RWPE2 (cell line): Measurements from ENCODE around the gene NR4A3.
"Not testable (repeated sequence)": the region's sequence is repeated elsewhere in the genome, so short reads cannot be mapped to it uniquely, and the experiment has no call there.

Source experiments
- ATAC-seq: fragments of 200-7000 bp; cut with Tn5 transposase; 3 replicates; pipeline ENCODE4 v1.9.1; 2021; ENCODE audit warnings: low read depth
- DNase-seq: peaks from one replicate; pipeline ENCODE4 v3.0.0-alpha.2; 2020; ENCODE audit warnings: low spot score
- H3K27ac ChIP-seq: fragments of 450-650 bp; 2 replicates; pipeline ENCODE4 v1.5.1; 2017; ENCODE audit warnings: mild to moderate bottlenecking; ENCODE audit not compliant: poor library complexity, severe bottlenecking
- H3K27me3 ChIP-seq: fragments of 250-450 bp; sonication (Bioruptor Pico); 2 replicates; pipeline ENCODE4 v1.5.1; 2021; ENCODE audit warnings: mild to moderate bottlenecking, moderate library complexity; ENCODE audit not compliant: insufficient read depth, poor library complexity, severe bottlenecking
- H3K36me3 ChIP-seq: fragments of 250-450 bp; sonication (Bioruptor Pico); 2 replicates; pipeline ENCODE4 v1.5.1; 2020; ENCODE audit warnings: low read depth, mild to moderate bottlenecking, moderate library complexity
- H3K4me1 ChIP-seq: fragments of 250-450 bp; sonication (Bioruptor Pico); 2 replicates; pipeline ENCODE4 v1.5.1; 2021; ENCODE audit warnings: mild to moderate bottlenecking, moderate library complexity; ENCODE audit not compliant: insufficient read depth, poor library complexity, severe bottlenecking
- H3K4me3 ChIP-seq: fragments of 250-450 bp; sonication (Bioruptor Pico); 2 replicates; pipeline ENCODE4 v1.5.1; 2021; ENCODE audit warnings: mild to moderate bottlenecking, moderate library complexity; ENCODE audit not compliant: severe bottlenecking
- H3K9me3 ChIP-seq: fragments of 250-450 bp; sonication (Bioruptor Pico); 2 replicates; pipeline ENCODE4 v1.5.1; 2021; ENCODE audit warnings: mild to moderate bottlenecking, moderate library complexity; ENCODE audit not compliant: severe bottlenecking
- TF ChIP-seq, protein P1 (sequence below): fragments of 450-650 bp; IDR thresholded peaks from one replicate; pipeline ENCODE4 v1.5.1; 2017; ENCODE audit warnings: mild to moderate bottlenecking, moderate library complexity; ENCODE audit not compliant: poor library complexity, severe bottlenecking

NR4A3 gene

DNA sequence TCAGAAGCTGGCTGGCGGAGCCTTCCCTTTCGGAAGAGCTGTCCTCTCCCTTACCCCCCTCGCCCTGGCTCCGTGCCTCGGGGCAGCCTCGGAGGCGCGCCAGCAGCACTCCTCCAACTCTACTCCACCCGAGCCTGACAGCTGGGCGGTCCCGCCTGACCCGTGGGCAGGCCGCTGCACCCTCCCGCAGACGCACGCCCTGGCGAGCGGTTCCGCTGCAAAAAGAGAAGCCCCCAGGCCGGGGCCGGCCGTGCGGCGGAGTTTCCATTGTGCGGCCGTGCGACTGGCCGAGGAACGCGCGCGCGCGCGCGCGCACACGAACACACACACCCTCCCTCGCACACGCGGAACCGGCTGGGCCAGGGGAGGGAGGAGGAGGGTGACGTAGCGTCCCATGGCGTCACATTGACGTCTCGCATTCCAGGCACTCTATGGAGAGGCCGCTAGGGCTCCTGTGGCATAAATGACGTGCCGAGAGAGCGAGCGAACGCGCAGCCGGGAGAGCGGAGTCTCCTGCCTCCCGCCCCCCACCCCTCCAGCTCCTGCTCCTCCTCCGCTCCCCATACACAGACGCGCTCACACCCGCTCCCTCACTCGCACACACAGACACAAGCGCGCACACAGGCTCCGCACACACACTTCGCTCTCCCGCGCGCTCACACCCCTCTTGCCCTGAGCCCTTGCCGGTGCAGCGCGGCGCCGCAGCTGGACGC lies at the start of gene NR4A3:
Gene NR4A3, plus strand, starts transcription at position 490 of the 713 bp plus-strand sequence. CDS start 6,158 bp downstream, outside the sequence.
- Histone ChIP-seq H3K4me1 (no peaks in the 10 kb centered on the region), H3K9me3 (no peaks in the 10 kb centered on the region), H3K4me3 (peak within 1 kb of the TSS; percentile 77), H3K27me3 (peaks cover 28% of the 10 kb centered on the region), H3K36me3 (no peaks in the 10 kb centered on the region), H3K27ac (peak within 1 kb of the TSS; percentile 55)
- ATAC-seq (peak; percentile 63), DNase-seq (peak; percentile 88)
- TF ChIP-seq, protein P1, sequence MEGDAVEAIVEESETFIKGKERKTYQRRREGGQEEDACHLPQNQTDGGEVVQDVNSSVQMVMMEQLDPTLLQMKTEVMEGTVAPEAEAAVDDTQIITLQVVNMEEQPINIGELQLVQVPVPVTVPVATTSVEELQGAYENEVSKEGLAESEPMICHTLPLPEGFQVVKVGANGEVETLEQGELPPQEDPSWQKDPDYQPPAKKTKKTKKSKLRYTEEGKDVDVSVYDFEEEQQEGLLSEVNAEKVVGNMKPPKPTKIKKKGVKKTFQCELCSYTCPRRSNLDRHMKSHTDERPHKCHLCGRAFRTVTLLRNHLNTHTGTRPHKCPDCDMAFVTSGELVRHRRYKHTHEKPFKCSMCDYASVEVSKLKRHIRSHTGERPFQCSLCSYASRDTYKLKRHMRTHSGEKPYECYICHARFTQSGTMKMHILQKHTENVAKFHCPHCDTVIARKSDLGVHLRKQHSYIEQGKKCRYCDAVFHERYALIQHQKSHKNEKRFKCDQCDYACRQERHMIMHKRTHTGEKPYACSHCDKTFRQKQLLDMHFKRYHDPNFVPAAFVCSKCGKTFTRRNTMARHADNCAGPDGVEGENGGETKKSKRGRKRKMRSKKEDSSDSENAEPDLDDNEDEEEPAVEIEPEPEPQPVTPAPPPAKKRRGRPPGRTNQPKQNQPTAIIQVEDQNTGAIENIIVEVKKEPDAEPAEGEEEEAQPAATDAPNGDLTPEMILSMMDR = no peak

DNA sequence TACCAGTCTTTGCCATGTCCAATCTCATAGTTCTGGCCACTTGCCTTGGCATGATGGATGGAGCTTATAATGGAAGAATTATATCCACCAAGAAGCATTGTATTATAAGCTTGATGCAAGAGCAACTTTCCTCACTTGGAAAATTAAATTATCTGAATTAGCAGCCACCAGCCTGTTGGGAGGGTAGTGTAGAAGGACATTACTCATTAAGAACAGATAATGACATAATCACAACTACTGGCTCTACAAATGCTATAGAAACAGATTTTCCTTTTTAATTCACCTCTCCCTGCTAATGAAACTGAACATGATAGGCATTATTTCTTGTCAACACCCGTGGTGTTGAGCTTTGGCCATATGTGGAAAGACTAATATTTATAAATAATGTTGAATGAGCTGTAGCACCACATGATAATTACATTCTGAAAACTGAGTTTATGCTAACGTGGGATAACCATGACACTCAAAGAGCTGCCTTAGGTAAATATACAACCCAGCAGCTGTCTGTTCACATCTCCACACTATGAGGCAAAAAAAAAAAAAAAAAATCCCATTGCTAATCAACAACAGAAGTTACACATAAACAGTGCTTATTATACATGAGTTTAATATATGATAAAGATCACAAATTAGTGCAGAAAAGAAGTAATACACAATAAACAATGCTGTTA lies 48.1 kb upstream of the NR4A3 start:
- no peaks in the 10 kb centered on the region for H3K27me3 ChIP-seq
- no peaks in the 10 kb centered on the region for H3K36me3 ChIP-seq
- TF ChIP-seq, protein P1 = no peak
- H3K9me3 ChIP-seq = no peaks in the 10 kb centered on the region
- H3K4me3 ChIP-seq = no peak overlapping the region
- H3K4me1 ChIP-seq = no peaks in the 10 kb centered on the region
- no peak for DNase-seq
- H3K27ac ChIP-seq = no peak overlapping the region
- ATAC-seq = no peak

DNA sequence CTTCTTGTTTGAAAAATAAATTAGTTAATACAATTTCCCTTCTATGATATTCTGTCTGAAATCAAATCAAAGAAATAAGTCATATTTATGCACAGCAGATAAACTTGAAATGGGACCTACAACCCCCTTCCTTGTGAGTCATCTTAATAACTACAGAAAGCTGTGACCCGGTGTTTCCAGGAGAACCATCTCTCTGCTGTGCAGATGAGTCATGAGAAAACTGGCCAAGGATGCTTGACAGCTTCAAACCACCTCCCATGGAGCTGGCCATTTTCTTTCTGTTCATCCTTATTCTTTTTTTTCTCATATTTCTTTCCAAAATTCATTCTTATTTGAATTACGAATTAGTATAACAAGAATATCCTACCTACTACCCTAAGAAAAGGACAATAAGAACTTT lies 43.4 kb upstream of the NR4A3 start:
- TF ChIP-seq, protein P1 = no peak
- ATAC-seq = peak; percentile 87
- Histone ChIP-seq H3K36me3 (no peaks in the 10 kb centered on the region), H3K4me1 (no peaks in the 10 kb centered on the region), H3K27ac (no peak overlapping the region), H3K27me3 (no peaks in the 10 kb centered on the region), H3K9me3 (no peaks in the 10 kb centered on the region), H3K4me3 (no peak overlapping the region)
- DNase-seq = no peak

DNA sequence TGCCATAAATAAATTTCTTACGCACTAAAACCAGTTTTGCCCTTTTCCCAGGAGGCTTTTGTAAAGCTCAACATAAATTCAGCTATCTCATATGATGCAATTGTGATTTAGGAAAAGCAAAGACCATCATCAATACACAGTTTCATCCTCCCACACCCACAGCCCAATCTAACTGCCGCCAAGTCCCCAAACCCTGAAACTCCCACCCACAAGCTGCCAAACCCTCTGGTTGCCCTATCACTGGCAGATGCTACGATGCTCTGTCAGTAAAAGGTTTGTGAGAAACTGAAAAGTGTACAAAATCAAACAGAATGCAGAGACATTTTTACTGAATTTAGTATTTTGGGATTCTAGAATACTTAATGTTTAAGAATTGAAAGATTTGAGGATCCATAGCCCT lies 42.8 kb upstream of the NR4A3 start:
- H3K4me1 ChIP-seq = no peaks in the 10 kb centered on the region
- no peaks in the 10 kb centered on the region for H3K36me3 ChIP-seq
- no peak overlapping the region for H3K27ac ChIP-seq
- TF ChIP-seq, protein P1 = no peak
- no peak for DNase-seq
- H3K9me3 ChIP-seq = no peaks in the 10 kb centered on the region
- no peak overlapping the region for H3K4me3 ChIP-seq
- H3K27me3 ChIP-seq = no peaks in the 10 kb centered on the region
- ATAC-seq = no peak

DNA sequence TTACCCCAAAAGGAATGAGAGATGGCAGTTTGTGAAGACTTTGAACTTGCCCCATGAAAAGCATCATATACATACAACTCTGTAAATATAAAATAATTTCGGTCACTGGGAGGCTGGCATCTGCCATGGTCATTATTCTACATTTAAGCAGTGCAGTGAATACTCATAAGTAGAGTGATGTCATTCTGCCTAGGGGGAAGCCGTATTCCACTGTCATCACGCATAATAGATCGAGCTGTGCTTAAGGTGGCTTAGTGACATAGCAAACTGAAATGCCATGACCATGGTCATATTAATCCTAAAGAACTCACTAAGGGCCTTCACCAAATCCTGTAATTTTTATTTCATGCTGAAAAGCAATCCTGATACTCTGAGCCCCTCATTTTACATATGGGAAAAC lies 42.4 kb upstream of the NR4A3 start:
- H3K4me3 ChIP-seq = no peak overlapping the region
- H3K27me3 ChIP-seq = no peaks in the 10 kb centered on the region
- H3K4me1 ChIP-seq = no peaks in the 10 kb centered on the region
- no peaks in the 10 kb centered on the region for H3K36me3 ChIP-seq
- TF ChIP-seq, protein P1 = no peak
- ATAC-seq = no peak
- H3K9me3 ChIP-seq = no peaks in the 10 kb centered on the region
- no peak for DNase-seq
- no peak overlapping the region for H3K27ac ChIP-seq

DNA sequence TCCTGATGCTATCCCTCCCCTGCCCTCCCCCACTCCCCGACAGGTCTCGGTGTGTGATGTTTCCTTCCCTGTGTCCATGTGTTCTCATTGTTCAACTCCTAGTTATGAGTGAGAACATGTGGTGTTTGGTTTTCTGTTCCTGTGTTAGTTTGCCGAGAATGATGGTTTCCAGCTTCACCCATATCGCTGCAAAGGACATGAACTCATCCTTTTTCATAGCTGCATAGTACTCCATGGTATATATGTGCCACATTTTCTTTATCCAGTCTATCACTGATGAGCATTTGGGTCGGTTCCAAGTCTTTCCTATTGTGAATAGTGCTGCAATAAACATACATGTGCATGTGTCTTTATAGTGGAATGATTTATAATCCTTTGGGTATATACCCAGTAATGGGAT lies 39.3 kb upstream of the NR4A3 start:
- H3K9me3 ChIP-seq, H3K4me1 ChIP-seq, H3K4me3 ChIP-seq, ATAC-seq, H3K27me3 ChIP-seq, H3K36me3 ChIP-seq, DNase-seq, H3K27ac ChIP-seq: not testable (repeated sequence)
